CD4-positive, alpha-beta T cell treated with Interleukin-12 subunit alpha and Interleukin-12 subunit beta, for 1 hour (primary cell): ENCODE data around the gene RALGAPB.
"Not testable (repeated sequence)": the region's sequence is repeated elsewhere in the genome, so short reads cannot be mapped to it uniquely, and the experiment has no call there.

Experiments
- DNase-seq: peaks from one replicate; pipeline ENCODE4 v3.0.0-alpha.2; 2020

Gene RALGAPB

DNA sequence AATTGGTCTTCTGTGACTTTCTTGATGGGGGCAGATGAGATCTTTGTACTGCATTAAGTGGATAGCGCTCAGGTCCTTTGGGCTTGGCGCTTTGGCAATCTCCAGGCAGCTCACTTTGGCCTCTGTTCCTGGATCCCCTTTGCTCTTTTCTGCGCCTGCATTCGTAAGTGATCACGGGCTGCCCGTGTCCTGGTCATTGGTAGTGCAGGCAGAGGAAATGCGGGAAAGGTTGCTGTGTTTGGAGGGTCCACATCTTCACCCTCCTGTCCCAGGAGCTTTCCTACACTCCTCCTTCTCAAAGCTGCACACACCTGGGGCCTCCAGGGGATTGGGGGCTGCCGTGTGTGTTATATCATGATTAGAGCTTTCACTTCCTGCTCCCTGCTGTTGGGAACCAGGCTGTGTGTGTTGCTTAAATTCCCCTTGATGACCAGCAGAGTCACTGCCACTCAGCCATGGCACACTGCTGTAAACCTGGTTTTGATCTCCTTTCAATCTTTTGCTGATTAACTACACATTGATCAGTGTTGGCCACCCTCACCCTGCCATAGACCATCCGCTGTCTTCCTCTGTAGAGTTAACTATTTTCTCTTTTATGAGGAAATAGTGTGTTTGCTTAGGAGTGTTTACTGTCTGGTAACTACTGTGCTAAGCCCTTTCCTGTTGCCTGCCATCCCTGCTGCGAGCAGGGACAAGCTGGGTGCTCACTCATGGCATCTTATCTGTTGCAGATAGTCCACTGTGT, 24.5 kb upstream of the RALGAPB start:
- DNase-seq = no peak

DNA sequence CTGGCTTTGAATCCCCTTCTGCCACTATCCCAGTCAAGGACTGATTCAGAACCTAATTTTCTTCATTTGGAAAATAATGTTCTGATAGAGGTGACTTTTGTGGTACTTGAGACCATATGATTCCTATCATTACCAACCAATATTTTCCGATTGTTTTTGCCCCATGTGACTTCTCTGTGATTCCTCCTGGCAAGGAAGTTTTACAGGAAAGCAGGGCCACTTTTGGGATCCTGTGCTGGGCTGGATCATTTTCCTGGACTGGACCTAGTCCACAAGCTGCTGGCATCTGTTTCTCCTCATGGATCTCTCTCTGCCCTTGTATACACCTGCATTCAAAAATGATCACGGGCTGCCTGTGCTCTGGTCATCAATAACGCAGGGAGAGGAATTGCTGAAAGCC, 23.6 kb upstream of the RALGAPB start:
- no peak for DNase-seq

DNA sequence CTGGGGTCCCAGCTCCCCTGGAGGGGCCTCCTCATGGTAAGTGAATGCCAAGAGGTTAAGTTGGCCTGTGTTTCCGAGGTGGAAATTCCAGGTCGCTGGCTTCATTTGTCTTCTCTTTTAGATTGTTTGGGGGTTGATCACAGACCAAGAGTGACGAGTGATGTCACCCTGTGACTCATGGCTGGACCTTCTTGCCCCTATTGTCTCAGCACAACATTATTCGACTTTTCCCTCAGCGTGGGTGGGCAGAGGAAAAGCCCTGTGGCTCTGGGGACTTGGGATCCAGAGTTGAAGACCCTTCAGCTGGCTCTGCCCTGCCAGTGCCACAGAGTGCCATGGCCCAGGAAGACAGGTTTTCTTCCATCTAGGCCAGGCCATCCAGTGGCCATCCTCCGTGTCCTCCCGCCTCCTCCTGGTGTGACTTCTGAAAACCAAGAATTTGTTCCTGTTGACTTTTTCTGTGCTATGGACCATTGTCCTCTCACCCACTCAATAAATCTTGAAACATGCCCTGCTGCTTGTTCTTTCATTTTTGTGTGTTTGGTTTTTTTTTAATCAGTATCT, 22.1 kb upstream of the RALGAPB start:
- no peak for DNase-seq

- DNase-seq = no peak
Observed at GRCh38 chr20:38452880-38453624, 19.6 kb upstream of the RALGAPB start.

GRCh38 chr20:38453941-38454340, 18.7 kb upstream of the RALGAPB start:
- DNase-seq = no peak

- DNase-seq = no peak
Observed at GRCh38 chr20:38454556-38455473, 17.8 kb upstream of the RALGAPB start.

GRCh38 chr20:38458314-38458713, 14.3 kb upstream of the RALGAPB start:
- no peak for DNase-seq

GRCh38 chr20:38460040-38460623, 12.5 kb upstream of the RALGAPB start:
- no peak for DNase-seq

GRCh38 chr20:38460631-38461030, 12.0 kb upstream of the RALGAPB start:
- not testable (repeated sequence) for DNase-seq

GRCh38 chr20:38461167-38461566, 11.5 kb upstream of the RALGAPB start:
- not testable (repeated sequence) for DNase-seq

DNA sequence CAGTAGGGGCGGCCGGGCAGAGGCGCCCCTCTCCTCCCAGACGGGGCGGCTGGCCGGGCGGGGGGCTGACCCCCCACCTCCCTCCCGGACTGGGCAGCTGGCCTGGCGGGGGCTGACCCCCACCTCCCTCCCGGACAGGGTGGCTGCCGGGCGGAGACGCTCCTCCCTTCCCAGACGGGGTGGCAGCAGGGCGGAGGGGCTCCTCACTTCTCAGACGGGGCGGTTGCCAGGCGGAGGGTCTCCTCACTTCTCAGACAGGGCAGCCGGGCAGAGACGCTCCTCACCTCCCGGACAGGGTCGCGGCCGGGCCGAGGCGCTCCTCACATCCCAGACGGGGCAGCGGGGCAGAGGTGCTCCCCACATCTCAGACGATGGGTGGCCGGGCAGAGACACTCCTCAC, 11.1 kb upstream of the RALGAPB start:
- not testable (repeated sequence) for DNase-seq

DNA sequence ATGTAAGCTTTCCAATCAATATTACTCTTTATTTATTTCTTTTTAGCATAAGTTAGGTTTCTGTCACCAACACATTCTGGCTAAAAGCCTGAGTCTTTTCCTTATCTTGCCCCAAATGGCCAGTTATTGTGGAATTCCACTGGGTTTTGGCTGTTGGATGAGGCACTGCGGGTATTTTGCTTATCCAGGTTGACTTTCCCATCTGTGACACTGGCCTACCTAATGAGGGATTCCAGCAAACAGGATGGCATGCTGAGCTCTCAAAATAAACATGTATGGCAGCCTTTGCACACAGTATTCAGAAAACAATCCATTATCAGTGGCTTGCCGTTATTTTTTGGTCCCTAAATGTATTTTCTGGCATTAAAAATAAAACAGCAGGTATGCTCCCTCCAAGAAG, 6.5 kb upstream of the RALGAPB start:
- no peak for DNase-seq

GRCh38 chr20:38466983-38467382, 5.7 kb upstream of the RALGAPB start:
- DNase-seq = no peak

GRCh38 chr20:38471245-38471644, 1.4 kb upstream of the RALGAPB start:
- DNase-seq = no peak

GRCh38 chr20:38471987-38472512, 593 bp upstream of the RALGAPB start:
- no peak for DNase-seq

DNA sequence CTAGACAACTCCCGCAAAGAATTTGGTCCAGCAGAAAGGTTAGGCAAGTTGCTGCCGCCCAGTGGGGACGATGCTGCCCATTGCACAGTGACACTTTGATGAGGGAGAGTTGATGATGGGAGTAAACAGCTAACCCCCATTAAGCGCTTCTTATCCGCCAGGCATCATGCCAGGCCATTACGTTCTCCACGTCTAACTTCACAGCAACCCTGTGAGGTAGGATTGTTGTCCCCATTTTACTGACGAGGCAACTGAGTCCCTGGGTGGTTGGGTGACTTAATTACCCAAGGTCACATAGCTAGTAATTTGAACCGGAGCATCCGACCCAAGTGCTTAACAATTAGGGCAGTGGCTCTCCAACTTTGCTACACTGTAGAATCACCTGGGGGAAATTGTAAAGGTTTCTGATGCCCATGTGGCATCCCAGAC, 738 bp downstream of the RALGAPB start:
- DNase-seq = no peak

- DNase-seq = no peak
Observed at GRCh38 chr20:38477747-38478146, 5.1 kb downstream of the RALGAPB start.

- no peak for DNase-seq
Observed at GRCh38 chr20:38479596-38479995, 7.0 kb downstream of the RALGAPB start.

- no peak for DNase-seq
Observed at GRCh38 chr20:38485041-38485440, 12.4 kb downstream of the RALGAPB start.

DNA sequence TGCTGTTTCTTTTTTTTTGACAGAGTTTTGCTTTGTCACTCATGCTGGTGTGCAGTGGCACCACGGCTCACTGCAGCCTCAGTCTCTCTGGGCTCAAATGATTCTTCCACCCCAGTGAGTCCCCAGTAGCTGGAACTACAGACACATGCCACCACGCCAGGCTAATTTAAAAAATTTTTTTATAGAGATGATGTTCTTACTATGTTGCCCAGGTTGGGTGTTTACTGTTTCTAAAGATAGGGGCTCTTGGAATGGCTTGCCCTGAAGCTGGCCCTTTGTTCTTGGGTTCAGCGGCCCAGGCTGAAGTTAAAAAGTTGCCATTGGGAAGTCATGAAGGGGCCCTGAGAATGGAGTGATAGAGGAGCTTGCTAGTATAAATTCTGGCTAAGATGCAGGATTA, 16.5 kb downstream of the RALGAPB start:
- DNase-seq = no peak

DNA sequence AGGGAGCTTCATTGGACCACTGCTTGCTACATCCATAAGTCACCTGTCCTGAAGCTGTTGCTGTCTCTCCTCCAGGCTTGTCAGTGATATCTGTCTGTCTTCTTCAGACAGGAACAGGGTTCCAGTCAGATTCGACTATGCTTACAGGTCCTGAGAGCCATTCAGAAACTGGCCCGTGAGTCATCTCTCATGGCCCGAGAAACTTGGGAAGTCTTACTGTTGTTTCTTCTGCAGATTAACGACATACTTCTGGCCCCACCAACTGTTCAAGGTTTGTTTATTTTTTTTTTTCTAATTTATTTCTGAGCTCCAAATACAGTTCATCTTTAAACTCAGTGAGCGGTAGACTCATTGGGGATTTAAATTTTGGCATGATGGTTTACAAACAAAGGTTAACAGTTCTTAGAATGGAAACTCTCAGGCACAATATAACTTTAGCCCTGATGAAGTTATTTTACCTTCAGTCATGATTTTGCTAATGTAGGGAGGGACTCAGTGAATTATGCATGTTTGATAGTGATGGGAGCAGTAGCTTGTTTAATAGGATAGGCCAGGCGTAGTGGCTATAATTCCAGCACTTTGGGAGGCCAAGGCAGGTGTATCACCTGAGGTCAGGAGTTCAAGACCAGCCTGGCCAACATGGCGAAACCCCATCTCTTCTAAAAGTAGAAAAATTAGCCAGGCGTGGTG, 24.7 kb downstream of the RALGAPB start:
- DNase-seq = no peak

DNA sequence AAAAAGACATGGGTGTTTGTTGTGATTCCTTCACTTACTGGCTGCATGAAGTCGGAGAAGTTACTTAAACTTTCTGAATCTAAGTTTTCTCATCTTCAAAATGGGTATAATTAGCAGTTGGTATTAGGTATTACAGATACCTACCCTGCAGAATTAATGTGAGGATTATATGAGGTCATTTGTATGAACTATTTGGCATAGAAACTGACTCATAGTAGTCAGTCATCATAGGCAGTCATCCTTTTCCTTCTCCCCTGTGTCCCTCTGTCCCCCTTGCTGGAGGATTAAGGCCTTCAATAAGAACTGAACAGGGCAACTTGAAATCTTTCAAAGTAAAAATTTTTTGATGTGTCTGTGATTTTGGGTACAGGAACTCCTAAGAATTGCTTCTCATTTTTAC, 26.3 kb downstream of the RALGAPB start:
- DNase-seq = no peak
